SK-N-SH (cell line): Measurements from ENCODE around the gene NFIX. TPM values are rescaled to one million over a fixed set of nuclear protein-coding genes. Genes with fewer than 3 reads are reported as not detected.

Source experiments
- CTCF ChIA-PET: fragments of 300-600, 350-600 bp; formaldehyde crosslinking; extraction: SDS; loops from one replicate; lab custom pipeline; 2021; lab: Yijun Ruan, JAX
- POLR2A ChIA-PET: fragments of 350-600 bp; sonication (Branson Sonifier 250); formaldehyde crosslinking; extraction: SDS; loops from one replicate; lab custom pipeline; 2020; ENCODE audit warnings: antibody characterized with exemption, inconsistent platforms; lab: Yijun Ruan, JAX
- DNase-seq: peaks from one replicate; pipeline ENCODE4 v3.0.0; 2012
- H2AFZ ChIP-seq: fragments of 200-600 bp; sonication (generic); 2 replicates; pipeline ENCODE4 v1.8.1; 2016; ENCODE audit warnings: antibody characterized with exemption, mild to moderate bottlenecking, low read depth
- H3F3A ChIP-seq: fragments of 200-600 bp; sonication (generic); replicated peaks from 2 replicates; pipeline ENCODE3; 2016; ENCODE audit warnings: antibody characterized with exemption, mild to moderate bottlenecking; ENCODE audit not compliant: insufficient read depth
- H3K27ac ChIP-seq, 2 experiments: fragments of 200-500 bp in 1 of 2; fragments of 200-600 bp in 1 of 2; sonication (Bioruptor generic) in 1 of 2; sonication (generic), shearing (Covaris generic) in 1 of 2; 2 replicates each; pipeline versions ENCODE4 v1.5.1 to v1.6.1; 2014 to 2016; ENCODE audit warnings: low read depth in 2 of 2, inconsistent platforms in 1 of 2, low read length in 1 of 2, mild to moderate bottlenecking in 1 of 2, mixed read lengths in 1 of 2
- H3K27me3 ChIP-seq: fragments of 200-600 bp; sonication (generic), shearing (Covaris generic); 2 replicates; pipeline ENCODE4 v1.6.1; 2016; ENCODE audit warnings: mixed run types; ENCODE audit not compliant: insufficient read depth
- H3K36me3 ChIP-seq, 2 experiments: fragments of 200-500 bp in 1 of 2; fragments of 200-600 bp in 1 of 2; sonication (Bioruptor generic) in 1 of 2; sonication (generic) in 1 of 2; replicated peaks in 1 of 2; 2 replicates each; pipeline versions ENCODE3 to v1.5.1; 2014 to 2016; ENCODE audit warnings: low read length in 1 of 2, mild to moderate bottlenecking in 1 of 2; ENCODE audit not compliant: insufficient read depth in 2 of 2, control insufficient read depth in 1 of 2
- H3K4me1 ChIP-seq, 2 experiments: fragments of 200-500 bp in 1 of 2; fragments of 200-600 bp in 1 of 2; sonication (Bioruptor generic) in 1 of 2; sonication (generic), shearing (Covaris generic) in 1 of 2; 2 replicates each; pipeline versions ENCODE4 v1.5.1 to v1.6.1; 2014 to 2016; ENCODE audit warnings: low read depth in 1 of 2, low read length in 1 of 2, mixed run types in 1 of 2; ENCODE audit not compliant: insufficient read depth in 2 of 2, control insufficient read depth in 1 of 2
- H3K4me2 ChIP-seq: fragments of 200-600 bp; sonication (generic), shearing (Covaris generic); 2 replicates; pipeline ENCODE4 v1.6.1; 2017; ENCODE audit warnings: mixed run types
- H3K4me3 ChIP-seq, 2 experiments: fragments of 200-500 bp in 1 of 2; fragments of 200-600 bp in 1 of 2; sonication (Bioruptor generic) in 1 of 2; sonication (generic), shearing (Covaris generic) in 1 of 2; 2 replicates each; pipeline versions ENCODE4 v1.5.1 to v1.8.1; 2014 to 2016; ENCODE audit warnings: low read depth in 2 of 2, inconsistent platforms in 1 of 2, low read length in 1 of 2, mild to moderate bottlenecking in 1 of 2, mixed read lengths in 1 of 2, moderate library complexity in 1 of 2
- H3K79me2 ChIP-seq: fragments of 200-600 bp; sonication (generic); 2 replicates; pipeline ENCODE4 v1.8.1; 2017; ENCODE audit warnings: mild to moderate bottlenecking; ENCODE audit not compliant: insufficient read depth
- H3K9ac ChIP-seq: fragments of 200-600 bp; sonication (generic); 2 replicates; pipeline ENCODE4 v1.6.1; 2017; ENCODE audit warnings: mixed run types
- H3K9me2 ChIP-seq: fragments of 200-600 bp; sonication (generic); 2 replicates; pipeline ENCODE4 v1.6.1; 2017; ENCODE audit warnings: mixed run types
- H3K9me3 ChIP-seq: fragments of 200-600 bp; sonication (generic); 2 replicates; pipeline ENCODE4 v1.6.1; 2017; ENCODE audit warnings: mixed run types, mild to moderate bottlenecking, moderate library complexity
- H4K20me1 ChIP-seq: fragments of 200-600 bp; sonication (generic); 2 replicates; pipeline ENCODE4 v1.6.1; 2017; ENCODE audit warnings: mild to moderate bottlenecking, mixed run types; ENCODE audit not compliant: insufficient read depth
- FOXM1 ChIP-seq: IDR thresholded peaks from 2 replicates; pipeline ENCODE4 v1.4.0; 2012; ENCODE audit warnings: low read depth, mild to moderate bottlenecking
- GATA2 ChIP-seq: sonication (generic); formaldehyde crosslinking; IDR thresholded peaks from 2 replicates; pipeline ENCODE4 v1.5.0; 2020; ENCODE audit warnings: mild to moderate bottlenecking, missing genetic modification reagents
- IRF3 ChIP-seq: fragments of 150-350 bp; IDR thresholded peaks from 2 replicates; pipeline ENCODE4 v1.6.1; 2016; ENCODE audit warnings: mild to moderate bottlenecking, low read depth, low read length
- NFIC ChIP-seq: IDR thresholded peaks from 2 replicates; pipeline ENCODE4 v1.4.0; 2012; ENCODE audit warnings: borderline replicate concordance
- PBX3 ChIP-seq: IDR thresholded peaks from 2 replicates; pipeline ENCODE4; 2012
- POLR2AphosphoS5 ChIP-seq: IDR thresholded peaks from 2 replicates; pipeline ENCODE4 v1.6.1; 2012; ENCODE audit warnings: low read depth, low read length
- RFX5 ChIP-seq: IDR thresholded peaks from 2 replicates; pipeline ENCODE4 v1.6.1; 2012; ENCODE audit warnings: mild to moderate bottlenecking, improper control_type of control experiment, low read length
- TCF12 ChIP-seq: IDR thresholded peaks from 2 replicates; pipeline ENCODE4 v1.4.0; 2012
- WGBS: methylation state at CpG from one replicate; pipeline ENCODE4 v1.1.6; 2017; ENCODE audit warnings: low lambda C conversion rate; 5-methylcytosine and 5-hydroxymethylcytosine counted together
- polyA plus RNA-seq, 3 experiments: library from polyadenylated mRNA; depleted of rRNA; stranded (reverse); fragments of >200 nt; gene quantifications; 2 replicates each; pipeline ENCODE4 v1.2.3, GENCODE V29; 2012
- TF ChIP-seq, protein P1 (sequence below): IDR thresholded peaks from 2 replicates; pipeline ENCODE4 v1.4.0; 2012; ENCODE audit warnings: low read depth, borderline replicate concordance

The NFIX gene
- polyA plus RNA-seq, 1 of the 3 experiments (the other 2 are of a cell fraction): 14.8 TPM

- no peak for DNase-seq
- no peak overlapping the region for H3K4me3 ChIP-seq
- peak overlapping the region; percentile 41; the same call in 1 of the 2 replicates for H3K4me2 ChIP-seq
- H3K4me1 ChIP-seq: peaks cover 10 to 56% of the 10 kb centered on the region in 2 experiments; a peak in 3 of 4 replicates
- WGBS: 72% methylated on average over 7 of the region's 12 CpGs
- TF ChIP-seq PBX3: no peak
- TF ChIP-seq FOXM1: no peak
- no peak for TF ChIP-seq RFX5
- TF ChIP-seq, protein P1, sequence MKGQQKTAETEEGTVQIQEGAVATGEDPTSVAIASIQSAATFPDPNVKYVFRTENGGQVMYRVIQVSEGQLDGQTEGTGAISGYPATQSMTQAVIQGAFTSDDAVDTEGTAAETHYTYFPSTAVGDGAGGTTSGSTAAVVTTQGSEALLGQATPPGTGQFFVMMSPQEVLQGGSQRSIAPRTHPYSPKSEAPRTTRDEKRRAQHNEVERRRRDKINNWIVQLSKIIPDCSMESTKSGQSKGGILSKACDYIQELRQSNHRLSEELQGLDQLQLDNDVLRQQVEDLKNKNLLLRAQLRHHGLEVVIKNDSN: no peak
- no peak for TF ChIP-seq GATA2
- TF ChIP-seq IRF3: no peak
- H3K9me3 ChIP-seq: no peaks in the 10 kb centered on the region
- POLR2A ChIA-PET: interaction anchor here (2.0 to 2.4 kb wide), 2 partner anchors 13 to 24 kb away, joined by 5 to 9 read pairs; no protein-coding TSS in a partner anchor
- H3F3A ChIP-seq: no peaks in the 10 kb centered on the region
- H3K27ac ChIP-seq: peak overlapping the region; percentile 42 to 91; a peak in 3 of 4 replicates
- H2AFZ ChIP-seq: no peak overlapping the region
- no peaks in the 10 kb centered on the region for H4K20me1 ChIP-seq
- no peak overlapping the region for H3K9ac ChIP-seq
- no peaks in the 10 kb centered on the region for H3K79me2 ChIP-seq
- CTCF ChIA-PET: interaction anchor here (0.9 to 35.2 kb wide), 10 partner anchors 9 to 114 kb away, joined by 3 to 506 read pairs (median 15); no protein-coding TSS in a partner anchor
- peaks cover 13 to 35% of the 10 kb centered on the region in 2 experiments for H3K36me3 ChIP-seq
- no peaks in the 10 kb centered on the region for H3K27me3 ChIP-seq
- H3K9me2 ChIP-seq: no peaks in the 10 kb centered on the region
Observed at GRCh38 chr19:13078897-13079541, 83.7 kb downstream of the NFIX start.

GRCh38 chr19:13079542-13079986, 84.3 kb downstream of the NFIX start:
- 57% methylated on average over 14 of the region's 16 CpGs for WGBS
- no peak overlapping the region for H3K9ac ChIP-seq
- CTCF ChIA-PET: interaction anchor here (0.9 to 35.2 kb wide), 9 partner anchors 10 to 114 kb away, joined by 3 to 506 read pairs (median 24); no protein-coding TSS in a partner anchor
- TF ChIP-seq NFIC (peak; percentile 35; the same call in 1 of the 2 replicates), TCF12 (peak; percentile 21; the same call in 1 of the 2 replicates), POLR2AphosphoS5 (no peak)
- H3K9me3 ChIP-seq: no peaks in the 10 kb centered on the region
- H3K4me1 ChIP-seq: peaks cover 10 to 56% of the 10 kb centered on the region in 2 experiments; a peak in 3 of 4 replicates
- H3F3A ChIP-seq: no peaks in the 10 kb centered on the region
- H3K4me2 ChIP-seq: peak overlapping the region; percentile 41; the same call in 1 of the 2 replicates
- H3K79me2 ChIP-seq: no peaks in the 10 kb centered on the region
- H3K27ac ChIP-seq: peak overlapping the region; percentile 42 to 91; a peak in 3 of 4 replicates
- peak; percentile 66 for DNase-seq
- POLR2A ChIA-PET: no interaction called here
- peaks cover 13 to 34% of the 10 kb centered on the region in 2 experiments for H3K36me3 ChIP-seq
- H2AFZ ChIP-seq: no peak overlapping the region
- no peaks in the 10 kb centered on the region for H3K9me2 ChIP-seq
- H3K4me3 ChIP-seq: no peak overlapping the region
- H3K27me3 ChIP-seq: no peaks in the 10 kb centered on the region
- no peaks in the 10 kb centered on the region for H4K20me1 ChIP-seq
